ENCODE results near the gene SMOC2. TPM values are rescaled to one million over a fixed set of nuclear protein-coding genes. Genes with fewer than 3 reads are reported as not detected.

SMOC2 gene
- total RNA-seq, 1 experiment from 2014 or later, result 0.42 TPM

GRCh38 chr6:168626046-168626602 lies 185.1 kb downstream of the SMOC2 start (continued):
- TF ChIP-seq ZFX (IDR thresholded peaks at IDR 0.05), result no peak
- TF ChIP-seq CBX3 (IDR thresholded peaks at IDR 0.05; ENCODE audit: low read depth), result no peak
- TF ChIP-seq CTCF (IDR thresholded peaks at IDR 0.05 in 2 of 3, conservative IDR thresholded peaks at IDR 0.05 in 1 of 3; ENCODE audit: borderline replicate concordance in 1 of 3, insufficient read depth in 1 of 3, low read depth in 2 of 3, low read length in 2 of 3), result no peak
- TF ChIP-seq EZH2phosphoT487 (IDR thresholded peaks at IDR 0.05; ENCODE audit: borderline replicate concordance), result no peak

GRCh38 chr6:168627506-168628175 lies 186.7 kb downstream of the SMOC2 start:
- H3K4me1 ChIP-seq (ENCODE audit: control insufficient read depth in 1 of 2, insufficient read depth in 2 of 2, low read length in 2 of 2), result no peaks in the 10 kb centered on the region
- H3K9me3 ChIP-seq (ENCODE audit: control insufficient read depth in 1 of 2, insufficient read depth in 1 of 2, low read depth in 1 of 2, low read length in 2 of 2), result no peaks in the 10 kb centered on the region
- no peak overlapping the region for H3K4me3 ChIP-seq (replicated peaks in 1 of 2; ENCODE audit: low read depth in 1 of 2, low read length in 2 of 2)
- H3K36me3 ChIP-seq (ENCODE audit: control insufficient read depth in 1 of 2, insufficient read depth in 2 of 2, low read length in 2 of 2), result no peaks in the 10 kb centered on the region
- no peaks in the 10 kb centered on the region for H3K79me2 ChIP-seq (ENCODE audit: insufficient read depth, low read length)
- intact Hi-C loops (cut with micrococcal nuclease), result no loop called here
- H3K9me2 ChIP-seq (ENCODE audit: insufficient read depth), result no peaks in the 10 kb centered on the region
- DNase-seq (ENCODE audit: low read depth, low spot score) (no peak), ATAC-seq (no peak)
- H3K4me2 ChIP-seq (ENCODE audit: low read length), result no peak overlapping the region
- CTCF ChIA-PET, result no interaction called here
- no peaks in the 10 kb centered on the region for H3K27me3 ChIP-seq (ENCODE audit: insufficient read depth, low read length)
- no peak overlapping the region for H3K27ac ChIP-seq (ENCODE audit: low read depth, low read length)
- H2AFZ ChIP-seq (ENCODE audit: low read depth, low read length, poor library complexity, severe bottlenecking), result no peak overlapping the region
- no peaks in the 10 kb centered on the region for H4K20me1 ChIP-seq (ENCODE audit: insufficient read depth)
- TF ChIP-seq SIN3A (IDR thresholded peaks at IDR 0.05; ENCODE audit: low read depth), result no peak
- TF ChIP-seq RAD21 (IDR thresholded peaks at IDR 0.05; ENCODE audit: low read depth), result no peak
- no peak for TF ChIP-seq POLR2AphosphoS5 (IDR thresholded peaks at IDR 0.05; ENCODE audit: low read depth, low read length)
- no peak for TF ChIP-seq TCF7L2 (IDR thresholded peaks at IDR 0.05; ENCODE audit: borderline replicate concordance, extremely low read depth, insufficient read depth, insufficient read length)
- no peak for TF ChIP-seq ELF1 (IDR thresholded peaks at IDR 0.05; ENCODE audit: borderline replicate concordance, low read depth)
- no peak for TF ChIP-seq EZH2phosphoT487 (IDR thresholded peaks at IDR 0.05; ENCODE audit: borderline replicate concordance)
- no peak for TF ChIP-seq SP1 (IDR thresholded peaks at IDR 0.05; ENCODE audit: low read depth)
- no peak for TF ChIP-seq CBX3 (IDR thresholded peaks at IDR 0.05; ENCODE audit: low read depth)
- TF ChIP-seq ZFX (IDR thresholded peaks at IDR 0.05), result no peak
- TF ChIP-seq ZNF274 (IDR thresholded peaks at IDR 0.05; ENCODE audit: low read depth, low read length), result no peak
- no peak for TF ChIP-seq JUND (IDR thresholded peaks at IDR 0.05)
- TF ChIP-seq EGR1 (IDR thresholded peaks at IDR 0.05; ENCODE audit: low read depth), result no peak
- no peak for TF ChIP-seq ZBTB33 (IDR thresholded peaks at IDR 0.05; ENCODE audit: extremely low read depth, insufficient replicate concordance, low read length)
- TF ChIP-seq YY1 (IDR thresholded peaks at IDR 0.05; ENCODE audit: extremely low read depth, insufficient replicate concordance, low read depth, low read length), result no peak
- no peak for TF ChIP-seq REST (IDR thresholded peaks at IDR 0.05; ENCODE audit: low read depth)
- TF ChIP-seq EZH2 (IDR thresholded peaks at IDR 0.05), result no peak
- H3K9ac ChIP-seq (ENCODE audit: low read length), result no peak overlapping the region
- BruUV-seq (replicated peaks), result no TSS peak
- POLR2A ChIA-PET, result no interaction called here
- RAD21 ChIA-PET (ENCODE audit: low non-redundant PET in 1 of 2, low total read pairs in 2 of 2, uncharacterized antibody in 2 of 2, unreplicated experiment in 2 of 2), result no interaction called here
